Right lobe of liver (tissue), 4 donors: ENCODE data around the gene TMEM35A.

Experiments used
- CTCF ChIP-seq, 4 donors: fragments of 200-600 bp in 3 of 4; fragments of 450-650 bp in 1 of 4; IDR thresholded peaks; one replicate each; pipeline versions ENCODE4 v1.5.1 to v1.8.0; 2016 to 2022; ENCODE audit warnings: antibody characterized with exemption in 4 of 4, mild to moderate bottlenecking in 2 of 4
- POLR2A ChIP-seq: fragments of 450-650 bp; IDR thresholded peaks from one replicate; pipeline ENCODE4 v1.6.1; 2017; ENCODE audit warnings: antibody characterized with exemption, mild to moderate bottlenecking
- donor health status: DM: no; HTN: no; CAD: no.
- donor health status: DM: no; HTN: no; CAD: no.
- donor health status: DM: no; HTN: yes; CAD: no.

- TF ChIP-seq POLR2A (peak; percentile 31), CTCF (IDR thresholded peaks at IDR 0.05) (no peak)
These were observed 27.0 kb upstream of the TMEM35A start, which contains the start of gene TRMT2B for GRCh38 chrX:101051549-101052302.
